Erythroblast (primary cell): Measurements from ENCODE around the gene LHFPL3.
"Not testable (repeated sequence)": the region's sequence is repeated elsewhere in the genome, so short reads cannot be mapped to it uniquely, and the experiment has no call there.

Experiments
- DNase-seq, 2 experiments: peaks; one replicate each; lab custom pipeline; 2025; lab: John Stamatoyannopoulos, UW
- GATA1 ChIP-seq: IDR thresholded peaks from 2 replicates; pipeline ENCODE4 v1.6.1; 2011; ENCODE audit warnings: low read depth, mild to moderate bottlenecking, control low read depth, low read length, moderate library complexity
- POLR2A ChIP-seq: IDR thresholded peaks from 2 replicates; pipeline ENCODE4 v1.6.1; 2011; ENCODE audit warnings: mild to moderate bottlenecking, low read length

LHFPL3 gene

GRCh38 chr7:104328296-104328969 is at the start of gene LHFPL3:
LHFPL3 (plus strand) TSS chr7:104328603.
- TF ChIP-seq GATA1 (no peak), POLR2A (no peak)

GRCh38 chr7:104281685-104282084 is 46.7 kb upstream of the LHFPL3 start:
- DNase-seq: not testable (repeated sequence)

More at GRCh38 chr7:104328296-104328969, at the start of gene LHFPL3:
- DNase-seq: no peak

- TF ChIP-seq POLR2A: no peak
- TF ChIP-seq GATA1: no peak
- DNase-seq: no peak
These were observed 41.6 kb upstream of the LHFPL3 start for GRCh38 chr7:104286839-104287238.

DNA sequence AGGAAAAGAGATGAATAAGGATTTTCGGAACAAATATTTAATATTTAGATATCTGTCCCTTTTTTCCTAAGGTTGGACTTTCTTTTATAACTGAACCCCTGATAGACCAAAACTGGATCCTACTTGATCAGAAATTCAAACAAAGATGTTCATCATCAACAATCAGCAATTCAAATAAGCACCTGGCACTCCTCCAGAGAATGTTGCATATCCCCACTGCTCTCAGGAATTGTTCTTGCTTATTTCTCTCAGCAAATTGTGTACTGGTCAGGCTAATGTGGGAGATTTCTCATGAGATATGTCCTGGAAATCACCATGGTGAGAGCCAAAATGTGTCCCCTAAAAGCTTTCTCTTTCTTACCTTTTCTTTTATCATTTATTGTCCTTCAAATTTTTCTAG is 40.3 kb upstream of the LHFPL3 start:
- no peak for TF ChIP-seq GATA1
- no peak for TF ChIP-seq POLR2A
- no peak for DNase-seq

GRCh38 chr7:104294291-104294690 is 34.1 kb upstream of the LHFPL3 start:
- no peak for DNase-seq
- TF ChIP-seq GATA1: no peak
- no peak for TF ChIP-seq POLR2A

GRCh38 chr7:104296266-104296665 is 32.1 kb upstream of the LHFPL3 start:
- TF ChIP-seq GATA1: no peak
- TF ChIP-seq POLR2A: no peak
- DNase-seq: no peak

GRCh38 chr7:104296900-104297299 is 31.5 kb upstream of the LHFPL3 start:
- no peak for TF ChIP-seq GATA1
- no peak for TF ChIP-seq POLR2A
- no peak for DNase-seq

DNA sequence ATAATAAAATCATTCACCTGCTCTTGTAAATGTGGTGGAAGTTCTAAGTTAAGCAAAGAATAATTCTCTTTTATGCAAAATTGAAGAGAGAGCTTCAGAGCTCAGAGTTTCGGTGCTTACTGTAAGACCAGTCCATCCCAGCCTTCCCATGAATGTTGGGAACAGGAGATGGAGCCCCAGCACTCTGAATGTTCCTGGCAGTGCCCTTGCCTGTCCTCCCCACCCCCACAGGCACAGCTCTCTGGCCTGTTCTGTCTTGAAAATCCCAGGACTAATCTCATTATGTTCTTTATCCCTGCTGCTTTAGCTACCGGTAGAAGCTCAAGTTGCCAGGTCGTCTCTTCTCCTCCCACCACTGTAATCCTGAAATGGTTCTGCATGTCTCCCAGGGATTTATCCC is 29.1 kb upstream of the LHFPL3 start:
- TF ChIP-seq POLR2A (no peak), GATA1 (no peak)
- no peak for DNase-seq

DNA sequence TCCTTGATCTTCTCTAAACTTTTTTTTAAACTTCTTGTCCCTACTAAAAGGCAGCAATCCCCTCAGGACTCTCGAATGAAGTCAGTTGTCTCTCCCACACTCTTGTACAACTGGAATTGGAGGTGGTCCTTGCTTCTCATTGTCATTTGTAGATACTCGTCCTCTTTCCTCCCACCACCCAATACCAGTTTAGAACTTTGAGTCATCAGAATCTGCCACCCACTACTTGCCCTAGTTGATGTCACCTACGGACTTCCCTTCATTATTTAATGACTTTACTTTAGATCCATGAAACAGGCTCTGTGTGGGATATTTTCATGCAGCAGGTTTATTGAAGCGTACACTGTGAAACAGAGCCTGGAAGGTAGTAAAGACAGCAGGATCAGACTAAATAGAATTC is 28.6 kb upstream of the LHFPL3 start:
- DNase-seq: no peak
- TF ChIP-seq GATA1 (no peak), POLR2A (no peak)

- TF ChIP-seq GATA1 (no peak), POLR2A (no peak)
- no peak for DNase-seq
These were observed 21.6 kb upstream of the LHFPL3 start for GRCh38 chr7:104306793-104307192.

DNA sequence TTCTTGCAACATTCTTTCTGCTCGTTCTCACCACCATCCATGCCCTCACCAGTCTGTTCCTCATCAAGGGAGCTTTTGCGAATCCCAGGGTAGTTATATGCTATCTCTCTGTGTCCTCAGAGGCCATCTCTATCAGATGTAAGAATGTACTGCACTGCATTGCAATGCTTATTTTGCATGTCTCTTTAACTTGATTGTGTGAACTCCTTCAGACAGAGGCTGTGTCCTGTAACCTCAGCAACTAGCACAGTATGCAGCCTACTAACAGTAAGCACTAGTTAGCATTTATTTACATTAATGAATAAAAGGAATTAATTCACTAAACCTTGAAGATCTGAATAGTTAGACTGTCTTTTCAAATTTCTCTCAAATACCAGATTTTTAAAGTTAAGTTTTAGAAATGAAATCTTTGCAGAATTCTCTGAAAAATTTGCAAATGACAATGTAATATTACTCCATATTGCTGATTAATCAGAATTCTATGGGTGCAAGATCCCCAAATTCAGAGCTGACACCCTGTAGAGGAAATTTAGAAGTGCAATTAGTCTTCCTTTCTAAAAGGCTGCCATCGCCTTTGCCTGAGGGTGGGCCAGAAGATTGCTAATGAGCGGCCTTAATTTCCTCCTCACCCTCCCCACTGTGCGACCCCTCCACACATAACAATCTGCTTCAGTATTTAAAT is 10.3 kb upstream of the LHFPL3 start:
- DNase-seq: no peak
- TF ChIP-seq POLR2A: no peak
- TF ChIP-seq GATA1: no peak

DNA sequence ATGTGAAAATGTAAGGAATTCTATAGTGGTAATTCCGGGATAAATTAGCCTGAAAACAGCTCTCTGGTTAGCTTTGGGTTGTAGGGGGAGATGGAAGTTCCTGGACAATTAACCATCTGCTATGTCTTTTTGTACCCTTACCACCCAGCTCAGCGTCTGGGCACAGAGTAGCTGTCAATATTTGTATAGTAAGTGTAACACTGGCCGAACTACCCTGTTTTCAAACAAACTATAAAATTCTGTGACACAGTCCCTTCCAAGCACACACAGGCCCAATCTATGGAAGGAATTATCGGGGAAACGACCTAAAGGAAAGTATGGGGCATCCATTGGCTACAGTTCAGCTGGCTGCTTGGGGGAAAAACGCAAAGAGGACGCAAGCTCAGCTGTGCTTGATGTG is 869 bp upstream of the LHFPL3 start:
- TF ChIP-seq POLR2A (no peak), GATA1 (no peak)
- DNase-seq: no peak

- DNase-seq: no peak
- TF ChIP-seq GATA1: no peak
- no peak for TF ChIP-seq POLR2A
These were observed 486 bp upstream of the LHFPL3 start for GRCh38 chr7:104327938-104328295.

GRCh38 chr7:104328970-104329825 is 795 bp downstream of the LHFPL3 start:
- DNase-seq: no peak
- TF ChIP-seq GATA1 (no peak), POLR2A (no peak)
